Measurements from ENCODE around the gene SORBS1. TPM values are rescaled to one million over a fixed set of nuclear protein-coding genes. Genes with fewer than 3 reads are reported as not detected.

Gene SORBS1
- total RNA-seq, 2 donors from 2014 or later: 16.7 to 17.9 TPM

- DNase-seq: peak; percentile 61
- peaks cover 77% of the 10 kb centered on the region for H3K36me3 ChIP-seq (ENCODE audit: control insufficient read depth, insufficient read depth, low read length)
- no peaks in the 10 kb centered on the region for H3K27me3 ChIP-seq (ENCODE audit: control insufficient read depth, insufficient read depth, low read length, poor library complexity, severe bottlenecking)
- no peaks in the 10 kb centered on the region for H3K9me3 ChIP-seq (ENCODE audit: control insufficient read depth, low read length)
- H3K9ac ChIP-seq (ENCODE audit: extremely low read depth, low read length, poor library complexity, severe bottlenecking): no peak overlapping the region
- Mint-ChIP-seq H3K36me3 (ENCODE audit: low read depth) (peaks cover 40% of the 10 kb centered on the region), H3K9me3 (no peaks in the 10 kb centered on the region), H3K27me3 (ENCODE audit: insufficient read depth) (no peaks in the 10 kb centered on the region), H3K4me3 (no peak overlapping the region), H3K27ac (peak overlapping the region; percentile 87), H3K4me1 (peaks cover 44% of the 10 kb centered on the region)
- H3K27ac ChIP-seq (ENCODE audit: low read depth, low read length): peak overlapping the region; percentile 24
- no peak for TF ChIP-seq CTCF (conservative IDR thresholded peaks at IDR 0.05)
- 84 to 85% methylated on average over 6 to 12 of the region's 12 CpGs for WGBS, 2 experiments (ENCODE audit: insufficient coverage in 1 of 2, insufficient read length in 1 of 2)
- peaks cover 23% of the 10 kb centered on the region for H3K4me1 ChIP-seq (ENCODE audit: control insufficient read depth, insufficient read depth, low read length)
- H3K4me3 ChIP-seq (ENCODE audit: low read length): no peak overlapping the region
Measured at GRCh38 chr10:95268438-95268837, 292.7 kb downstream of the SORBS1 start.

GRCh38 chr10:95267251-95267650, 293.9 kb downstream of the SORBS1 start:
- no peaks in the 10 kb centered on the region for H3K27me3 Mint-ChIP-seq (ENCODE audit: insufficient read depth)
- H3K27ac ChIP-seq (ENCODE audit: low read depth, low read length): no peak overlapping the region

GRCh38 chr10:95266674-95267095, 294.5 kb downstream of the SORBS1 start:
- no peaks in the 10 kb centered on the region for H3K27me3 ChIP-seq (ENCODE audit: control insufficient read depth, insufficient read depth, low read length, poor library complexity, severe bottlenecking)
- WGBS, 2 experiments (ENCODE audit: insufficient coverage in 1 of 2, insufficient read length in 1 of 2): 89 to 100% methylated on average over 1 of the region's 1 CpG
- no peaks in the 10 kb centered on the region for H3K27me3 Mint-ChIP-seq (ENCODE audit: insufficient read depth)
- H3K9ac ChIP-seq (ENCODE audit: extremely low read depth, low read length, poor library complexity, severe bottlenecking): peak overlapping the region; percentile 41
- H3K4me3 ChIP-seq (ENCODE audit: low read length): no peak overlapping the region
- no peaks in the 10 kb centered on the region for H3K9me3 Mint-ChIP-seq
- no peak for TF ChIP-seq CTCF (conservative IDR thresholded peaks at IDR 0.05)
- peaks cover 50% of the 10 kb centered on the region for H3K4me1 Mint-ChIP-seq
- peaks cover 50% of the 10 kb centered on the region for H3K36me3 Mint-ChIP-seq (ENCODE audit: low read depth)
- H3K4me3 Mint-ChIP-seq: no peak overlapping the region
- H3K36me3 ChIP-seq (ENCODE audit: control insufficient read depth, insufficient read depth, low read length): peaks cover 81% of the 10 kb centered on the region
- no peak for DNase-seq
- H3K27ac ChIP-seq (ENCODE audit: low read depth, low read length): no peak overlapping the region
- peak overlapping the region; percentile 93 for H3K27ac Mint-ChIP-seq
- H3K4me1 ChIP-seq (ENCODE audit: control insufficient read depth, insufficient read depth, low read length): peaks cover 17% of the 10 kb centered on the region
- H3K9me3 ChIP-seq (ENCODE audit: control insufficient read depth, low read length): no peaks in the 10 kb centered on the region

More at GRCh38 chr10:95267251-95267650, 293.9 kb downstream of the SORBS1 start:
- no peaks in the 10 kb centered on the region for H3K9me3 ChIP-seq (ENCODE audit: control insufficient read depth, low read length)
- no peaks in the 10 kb centered on the region for H3K9me3 Mint-ChIP-seq
- H3K36me3 ChIP-seq (ENCODE audit: control insufficient read depth, insufficient read depth, low read length): peaks cover 80% of the 10 kb centered on the region
- no peak for TF ChIP-seq CTCF (conservative IDR thresholded peaks at IDR 0.05)
- 93% methylated on average over 1 of the region's 3 CpGs; no CpG with 5 or more reads in 1 of the 2 experiments for WGBS, 2 experiments (ENCODE audit: insufficient coverage in 1 of 2, insufficient read length in 1 of 2)
- H3K27me3 ChIP-seq (ENCODE audit: control insufficient read depth, insufficient read depth, low read length, poor library complexity, severe bottlenecking): no peaks in the 10 kb centered on the region
- H3K9ac ChIP-seq (ENCODE audit: extremely low read depth, low read length, poor library complexity, severe bottlenecking): peak overlapping the region; percentile 41
- H3K36me3 Mint-ChIP-seq (ENCODE audit: low read depth): peaks cover 47% of the 10 kb centered on the region
- DNase-seq: no peak
- H3K4me1 Mint-ChIP-seq: peaks cover 45% of the 10 kb centered on the region
- no peak overlapping the region for H3K4me3 Mint-ChIP-seq
- H3K4me3 ChIP-seq (ENCODE audit: low read length): no peak overlapping the region
- H3K27ac Mint-ChIP-seq: no peak overlapping the region
- H3K4me1 ChIP-seq (ENCODE audit: control insufficient read depth, insufficient read depth, low read length): peaks cover 17% of the 10 kb centered on the region

Data from endodermal cell (in vitro differentiated cells).